Activated naive CD8-positive, alpha-beta T cell treated with anti-CD3 and anti-CD28 coated beads for 36 hours (primary cell): ENCODE results near the gene PCMTD2. TPM values are rescaled to one million over a fixed set of nuclear protein-coding genes. Genes with fewer than 3 reads are reported as not detected.

Experiments
- DNase-seq: peaks from one replicate; pipeline ENCODE4 v3.0.0; 2021
- H3K27ac Mint-ChIP-seq: one replicate; pipeline ENCODE4 v1.8.0; 2022; ENCODE audit warnings: mild to moderate bottlenecking, moderate library complexity, mixed read lengths
- H3K27me3 Mint-ChIP-seq: one replicate; pipeline ENCODE4 v1.8.0; 2022; ENCODE audit warnings: mild to moderate bottlenecking, mixed read lengths
- H3K36me3 Mint-ChIP-seq: one replicate; pipeline ENCODE4 v1.8.0; 2021; ENCODE audit warnings: mild to moderate bottlenecking, mixed read lengths
- H3K4me1 Mint-ChIP-seq: one replicate; pipeline ENCODE4 v1.8.0; 2021; ENCODE audit warnings: mixed read lengths
- H3K4me3 Mint-ChIP-seq: one replicate; pipeline ENCODE4 v1.8.0; 2022; ENCODE audit warnings: mild to moderate bottlenecking, moderate library complexity, mixed read lengths
- H3K9me3 Mint-ChIP-seq: one replicate; pipeline ENCODE4 v1.8.0; 2022; ENCODE audit warnings: mixed read lengths
- total RNA-seq, 2 experiments: library from RNA; stranded (reverse); gene quantifications; one replicate each; pipeline ENCODE4 v1.2.3, GENCODE V29; 2021

Gene PCMTD2
- total RNA-seq, 2 experiments from 2014 or later, result 27.5 to 30.0 TPM

GRCh38 chr20:64219730-64220129, 35.8 kb upstream of the PCMTD2 start:
- H3K4me3 Mint-ChIP-seq, result no peak overlapping the region
- H3K9me3 Mint-ChIP-seq, result no peaks in the 10 kb centered on the region

DNA sequence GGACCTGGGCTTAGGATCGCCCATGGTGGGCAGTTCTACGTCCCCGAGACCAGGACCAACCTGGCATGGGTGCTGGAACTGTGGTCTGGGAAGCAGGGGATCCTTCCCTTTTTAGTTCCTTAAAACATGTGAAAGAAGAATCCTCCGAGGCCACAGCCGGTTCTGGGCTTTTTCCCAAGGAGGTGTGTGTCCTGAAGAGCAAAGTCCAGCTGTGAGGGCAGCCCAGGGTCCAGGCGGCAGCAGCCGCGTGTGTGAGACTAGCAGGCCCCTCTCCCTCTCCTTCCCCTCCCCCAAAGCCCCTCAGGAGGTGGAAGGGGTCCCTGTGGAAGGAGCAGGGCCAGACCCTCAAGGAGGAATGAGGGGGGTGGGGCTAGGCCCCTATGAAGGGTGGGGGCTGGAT, 35.1 kb upstream of the PCMTD2 start:
- H3K9me3 Mint-ChIP-seq, result no peaks in the 10 kb centered on the region
- H3K27me3 Mint-ChIP-seq, result no peaks in the 10 kb centered on the region
- H3K36me3 Mint-ChIP-seq, result no peaks in the 10 kb centered on the region
- H3K4me3 Mint-ChIP-seq, result no peak overlapping the region
- peaks cover 4% of the 10 kb centered on the region for H3K4me1 Mint-ChIP-seq
- DNase-seq, result no peak
- H3K27ac Mint-ChIP-seq, result no peak overlapping the region

More at GRCh38 chr20:64219730-64220129, 35.8 kb upstream of the PCMTD2 start:
- no peak overlapping the region for H3K27ac Mint-ChIP-seq
- DNase-seq, result no peak
- H3K4me1 Mint-ChIP-seq, result peaks cover 10% of the 10 kb centered on the region
- no peaks in the 10 kb centered on the region for H3K27me3 Mint-ChIP-seq
- H3K36me3 Mint-ChIP-seq, result no peaks in the 10 kb centered on the region

DNA sequence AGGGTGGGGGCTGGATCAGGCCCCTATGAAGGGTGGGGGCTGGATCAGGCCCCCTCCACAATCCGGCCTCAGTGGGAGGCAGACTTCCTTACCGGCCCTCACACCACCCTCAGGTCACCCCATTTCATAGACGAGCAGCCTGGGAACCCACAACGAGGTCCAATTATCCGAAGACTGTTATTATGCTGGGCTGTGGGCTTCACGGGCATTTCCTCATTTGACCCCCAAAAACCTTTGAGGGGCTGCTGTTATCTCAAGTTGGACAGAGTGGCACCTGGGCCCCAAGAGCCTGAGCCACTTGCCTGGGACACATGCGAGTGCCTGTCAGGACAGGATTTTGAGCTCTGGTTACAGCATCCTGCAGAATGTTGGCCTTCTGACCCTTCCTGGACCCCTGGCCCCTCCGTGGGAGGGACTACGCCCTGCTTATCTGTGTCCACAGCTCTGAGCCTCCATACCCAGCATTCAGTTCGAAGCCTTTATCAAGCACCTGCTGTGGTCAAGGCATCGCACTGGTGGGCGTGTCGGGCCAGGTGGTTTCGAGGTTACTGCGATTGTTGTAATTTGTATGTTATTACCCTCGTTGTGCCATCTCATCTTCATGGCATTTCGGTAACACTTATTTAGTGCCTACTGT, 34.5 kb upstream of the PCMTD2 start:
- no peaks in the 10 kb centered on the region for H3K27me3 Mint-ChIP-seq
- H3K4me3 Mint-ChIP-seq, result no peak overlapping the region
- no peak overlapping the region for H3K27ac Mint-ChIP-seq
- no peaks in the 10 kb centered on the region for H3K9me3 Mint-ChIP-seq
- H3K4me1 Mint-ChIP-seq, result peaks cover 4% of the 10 kb centered on the region
- no peaks in the 10 kb centered on the region for H3K36me3 Mint-ChIP-seq
- no peak for DNase-seq

DNA sequence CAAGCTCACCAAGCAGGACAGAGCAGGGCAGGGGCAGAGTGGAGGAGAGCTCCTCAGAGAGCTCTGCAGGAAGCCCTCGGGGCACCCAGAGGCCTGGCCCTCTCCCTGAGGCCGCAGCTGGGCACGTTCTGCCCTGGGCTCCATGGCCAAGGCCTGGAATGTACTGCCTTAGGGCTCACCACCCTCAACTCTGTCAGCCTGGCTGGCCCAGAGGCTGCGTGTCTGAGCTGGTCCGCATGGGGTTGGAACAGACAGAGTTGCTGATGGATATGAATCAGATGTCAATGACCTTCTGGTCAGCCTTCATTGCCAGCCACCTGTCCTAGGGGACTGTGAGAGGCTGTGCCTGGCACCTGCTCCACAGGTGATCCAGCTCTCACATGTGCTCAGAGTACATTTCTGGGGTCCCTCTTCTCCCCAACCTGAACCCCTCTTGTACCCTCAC, 33.2 kb upstream of the PCMTD2 start:
- no peak overlapping the region for H3K4me3 Mint-ChIP-seq
- no peak overlapping the region for H3K27ac Mint-ChIP-seq
- H3K27me3 Mint-ChIP-seq, result no peaks in the 10 kb centered on the region
- H3K9me3 Mint-ChIP-seq, result no peaks in the 10 kb centered on the region
- no peaks in the 10 kb centered on the region for H3K36me3 Mint-ChIP-seq
- no peak for DNase-seq
- peaks cover 6% of the 10 kb centered on the region for H3K4me1 Mint-ChIP-seq

GRCh38 chr20:64222851-64223525, 32.6 kb upstream of the PCMTD2 start:
- Mint-ChIP-seq H3K36me3 (no peaks in the 10 kb centered on the region), H3K9me3 (no peaks in the 10 kb centered on the region), H3K27me3 (no peaks in the 10 kb centered on the region), H3K27ac (no peak overlapping the region), H3K4me3 (no peak overlapping the region), H3K4me1 (peaks cover 7% of the 10 kb centered on the region)
- no peak for DNase-seq

DNA sequence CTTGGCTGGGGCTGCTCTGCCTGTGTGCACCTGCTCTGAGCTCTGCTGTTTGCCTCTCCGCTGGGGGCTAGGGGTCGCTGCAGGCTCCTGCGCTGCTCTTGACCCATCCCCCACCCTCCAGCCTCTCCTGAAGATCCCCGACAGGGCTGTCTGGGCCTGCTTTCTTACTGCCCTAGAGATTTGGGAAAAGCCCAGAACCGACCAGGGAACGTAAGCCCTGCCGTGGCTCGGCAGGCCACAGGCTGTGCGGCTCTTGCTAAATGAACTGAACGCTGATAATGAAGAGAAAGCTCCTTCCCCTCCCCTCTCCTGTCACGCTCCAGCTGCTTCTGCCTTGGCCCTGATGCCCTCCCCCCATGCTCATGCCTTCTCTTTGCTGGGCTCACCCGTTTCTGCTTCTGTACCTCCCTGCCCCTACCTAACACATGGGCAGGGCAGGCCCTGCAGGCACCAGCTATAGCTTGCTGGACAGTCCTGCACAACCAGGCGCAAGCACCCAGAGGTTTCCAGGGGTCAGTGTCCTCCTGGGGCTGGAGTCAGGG, 32.0 kb upstream of the PCMTD2 start:
- H3K4me1 Mint-ChIP-seq, result peaks cover 7% of the 10 kb centered on the region

GRCh38 chr20:64224351-64225170, 31.0 kb upstream of the PCMTD2 start:
- Mint-ChIP-seq H3K4me3 (no peak overlapping the region), H3K27me3 (no peaks in the 10 kb centered on the region), H3K27ac (no peak overlapping the region), H3K36me3 (no peaks in the 10 kb centered on the region), H3K9me3 (no peaks in the 10 kb centered on the region), H3K4me1 (peaks cover 7% of the 10 kb centered on the region)
- no peak for DNase-seq

More for the DNA sequence above, 32.0 kb upstream of the PCMTD2 start:
- H3K9me3 Mint-ChIP-seq, result no peaks in the 10 kb centered on the region
- no peak overlapping the region for H3K27ac Mint-ChIP-seq
- H3K36me3 Mint-ChIP-seq, result no peaks in the 10 kb centered on the region
- DNase-seq, result no peak
- H3K4me3 Mint-ChIP-seq, result no peak overlapping the region
- H3K27me3 Mint-ChIP-seq, result no peaks in the 10 kb centered on the region

DNA sequence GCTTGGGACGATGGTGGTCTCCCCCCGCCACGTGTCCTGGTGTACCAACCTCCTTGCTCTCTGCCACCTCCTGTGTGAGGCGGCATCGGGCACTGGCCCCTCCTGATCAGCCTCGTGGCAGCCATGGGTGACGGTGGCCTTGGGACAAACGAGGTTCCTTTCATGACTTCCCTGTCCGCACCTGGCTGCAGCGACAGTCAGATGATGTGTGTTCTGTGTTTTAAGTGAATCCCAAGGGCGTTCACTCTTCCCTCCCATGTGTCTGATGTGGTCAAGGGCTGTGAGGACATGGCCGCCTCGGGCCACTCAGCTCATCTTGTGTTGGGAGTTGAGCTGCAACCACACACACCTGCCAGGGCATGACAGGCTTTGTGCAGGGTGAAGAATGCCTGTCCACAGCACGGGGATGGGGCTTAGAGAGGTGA, 30.4 kb upstream of the PCMTD2 start:
- H3K4me3 Mint-ChIP-seq, result no peak overlapping the region
- DNase-seq, result no peak
- no peaks in the 10 kb centered on the region for H3K36me3 Mint-ChIP-seq
- H3K4me1 Mint-ChIP-seq, result peaks cover 7% of the 10 kb centered on the region
- H3K27ac Mint-ChIP-seq, result no peak overlapping the region
- no peaks in the 10 kb centered on the region for H3K9me3 Mint-ChIP-seq
- no peaks in the 10 kb centered on the region for H3K27me3 Mint-ChIP-seq

DNA sequence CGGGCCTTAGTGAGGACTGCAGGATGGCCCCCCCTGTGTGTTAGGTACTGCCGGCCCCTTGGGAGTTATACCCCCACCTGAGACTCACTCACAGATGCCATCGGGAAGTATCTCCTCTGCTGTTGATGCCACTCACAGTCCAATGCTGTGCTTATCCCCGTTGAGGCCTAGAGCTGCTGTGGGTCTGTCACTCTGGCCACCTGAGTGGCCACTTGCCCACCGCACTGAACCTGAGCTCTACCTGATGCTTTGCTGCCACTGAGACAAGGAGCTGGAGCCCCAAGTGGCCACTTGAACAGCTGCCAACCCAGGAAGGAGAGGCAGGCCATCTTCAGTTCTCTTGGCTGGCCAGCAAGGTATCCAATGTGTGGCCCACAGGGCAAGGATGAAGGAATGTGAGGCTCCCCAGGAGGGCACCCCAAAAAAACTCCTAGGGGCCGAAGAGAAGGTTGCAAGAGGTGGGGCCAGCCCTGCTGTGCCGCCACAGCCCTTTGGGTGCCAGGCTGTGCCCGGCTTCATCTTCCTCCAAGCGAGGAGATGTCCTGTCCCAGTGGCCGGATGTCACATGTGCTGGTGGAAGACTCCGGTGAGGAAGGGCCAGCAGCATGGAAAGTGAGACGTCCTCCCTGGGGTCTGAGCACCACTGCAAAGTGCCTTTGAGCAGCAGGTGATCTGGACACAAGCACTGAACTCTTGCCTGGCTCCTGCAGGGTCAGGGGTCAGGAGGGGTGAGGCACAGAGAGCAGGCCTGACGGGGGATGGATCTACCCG, 29.5 kb upstream of the PCMTD2 start:
- Mint-ChIP-seq H3K27ac (no peak overlapping the region), H3K4me3 (no peak overlapping the region)

DNA sequence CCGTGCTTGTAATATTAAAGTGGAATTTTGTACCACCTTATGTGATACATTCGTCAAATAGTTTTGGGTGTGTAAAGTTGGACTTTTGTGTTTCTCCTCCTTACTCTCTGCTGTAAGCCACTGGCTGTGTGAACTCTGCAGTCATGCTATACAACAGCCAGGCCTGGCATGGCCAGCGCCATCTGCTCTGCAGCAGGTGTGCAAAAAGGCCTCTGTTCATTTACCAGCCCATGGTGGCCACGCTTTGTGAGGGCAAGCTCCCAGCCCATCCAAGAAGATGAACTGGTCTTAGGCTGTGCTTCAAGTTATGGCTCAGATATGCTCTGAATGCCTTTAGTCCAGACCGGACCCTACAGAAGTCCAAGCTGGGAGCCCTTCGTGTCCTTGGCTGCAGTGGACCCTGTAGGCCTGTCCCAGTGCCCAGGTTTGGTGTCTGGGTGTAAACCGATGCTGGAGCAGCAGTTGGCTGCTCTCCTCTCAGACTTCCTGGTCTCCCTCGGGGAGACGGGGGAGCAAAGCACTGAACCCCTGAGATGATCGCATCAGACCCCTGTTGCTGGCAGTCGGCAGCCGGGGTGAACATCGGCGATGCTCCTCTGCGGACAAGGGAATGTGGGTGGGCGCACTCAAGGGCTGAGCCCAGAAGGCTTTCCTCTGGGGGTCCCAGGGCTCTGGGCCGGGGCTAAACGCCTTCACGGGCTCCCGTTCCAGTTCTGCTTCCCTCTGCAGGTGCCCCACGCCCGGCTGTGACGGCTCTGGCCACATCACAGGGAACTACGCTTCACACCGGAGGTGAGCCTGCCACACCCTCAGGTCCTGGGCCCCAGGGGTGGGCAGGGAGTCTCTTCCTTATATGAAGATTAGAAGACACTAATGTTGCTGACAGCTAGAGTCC, 28.6 kb upstream of the PCMTD2 start:
- peaks cover 7% of the 10 kb centered on the region for H3K4me1 Mint-ChIP-seq
- H3K27ac Mint-ChIP-seq, result no peak overlapping the region
- H3K4me3 Mint-ChIP-seq, result no peak overlapping the region
- no peaks in the 10 kb centered on the region for H3K9me3 Mint-ChIP-seq
- DNase-seq, result no peak
- H3K27me3 Mint-ChIP-seq, result no peaks in the 10 kb centered on the region
- no peaks in the 10 kb centered on the region for H3K36me3 Mint-ChIP-seq

More for the DNA sequence above, 29.5 kb upstream of the PCMTD2 start:
- Mint-ChIP-seq H3K36me3 (no peaks in the 10 kb centered on the region), H3K9me3 (no peaks in the 10 kb centered on the region), H3K27me3 (no peaks in the 10 kb centered on the region), H3K4me1 (peaks cover 7% of the 10 kb centered on the region)
- no peak for DNase-seq

DNA sequence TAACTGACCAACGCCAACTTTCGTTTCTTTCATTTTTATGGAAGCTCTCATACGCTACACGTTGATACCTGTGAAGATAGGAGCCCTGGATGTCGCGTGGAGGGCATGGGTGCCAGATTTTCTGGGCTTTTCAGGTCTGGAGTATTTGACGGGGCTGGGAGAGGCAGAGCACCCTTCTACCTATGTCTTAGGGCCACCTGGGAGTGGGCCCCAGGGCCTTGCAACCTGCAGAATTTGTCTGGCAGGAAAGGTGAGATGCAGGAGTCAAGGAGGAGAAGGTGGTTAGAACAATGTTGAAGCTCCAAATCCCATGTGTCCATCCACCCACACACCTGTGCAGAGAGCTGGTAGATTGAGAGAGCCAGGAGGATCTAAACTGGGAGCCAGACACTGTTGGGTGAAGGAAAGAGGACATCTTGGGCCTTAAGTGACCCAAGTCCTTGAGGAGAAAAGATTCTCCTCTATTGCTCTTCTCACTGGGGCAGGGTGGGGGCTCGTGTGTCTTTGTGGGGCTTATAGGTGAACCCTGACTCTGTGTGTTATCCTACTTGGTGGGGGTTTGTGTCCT, 27.4 kb upstream of the PCMTD2 start:
- Mint-ChIP-seq H3K4me3 (no peak overlapping the region), H3K4me1 (peaks cover 9% of the 10 kb centered on the region), H3K27ac (no peak overlapping the region)

GRCh38 chr20:64228751-64229506, 26.6 kb upstream of the PCMTD2 start:
- Mint-ChIP-seq H3K4me3 (no peak overlapping the region), H3K27me3 (no peaks in the 10 kb centered on the region), H3K36me3 (no peaks in the 10 kb centered on the region), H3K27ac (no peak overlapping the region), H3K9me3 (no peaks in the 10 kb centered on the region), H3K4me1 (peaks cover 15% of the 10 kb centered on the region)
- no peak for DNase-seq

More for the DNA sequence above, 27.4 kb upstream of the PCMTD2 start:
- Mint-ChIP-seq H3K9me3 (no peaks in the 10 kb centered on the region), H3K36me3 (no peaks in the 10 kb centered on the region), H3K27me3 (no peaks in the 10 kb centered on the region)
- DNase-seq, result no peak

DNA sequence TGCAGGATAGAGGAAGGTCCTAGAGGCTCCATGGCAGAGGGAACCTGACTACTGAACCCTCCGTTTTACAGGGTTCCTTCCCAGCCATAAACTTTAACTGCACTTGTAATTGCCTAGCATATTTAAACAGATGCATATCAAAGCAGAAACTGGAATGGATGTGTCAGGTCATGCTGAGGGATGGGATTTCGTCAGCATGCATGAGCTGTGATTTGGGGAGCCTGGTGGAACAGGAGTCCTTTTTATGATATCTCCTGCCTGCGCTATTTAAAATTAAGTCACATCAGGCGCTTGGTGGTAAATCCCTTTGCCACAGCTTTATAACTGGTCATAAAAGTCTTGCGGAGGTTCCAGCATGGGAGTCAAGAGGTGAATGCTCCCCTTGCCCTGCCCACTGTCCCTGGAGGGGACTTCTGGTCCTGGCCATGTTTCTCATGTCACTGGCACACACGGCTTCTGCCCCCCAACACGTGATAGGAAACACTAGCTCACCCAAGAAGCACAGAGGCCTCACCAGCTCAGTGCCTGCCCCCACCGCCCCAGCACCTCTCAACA, 26.0 kb upstream of the PCMTD2 start:
- Mint-ChIP-seq H3K36me3 (no peaks in the 10 kb centered on the region), H3K4me1 (peaks cover 12% of the 10 kb centered on the region), H3K4me3 (no peak overlapping the region), H3K9me3 (no peaks in the 10 kb centered on the region), H3K27me3 (no peaks in the 10 kb centered on the region), H3K27ac (no peak overlapping the region)
- DNase-seq, result no peak
